Stomach (tissue), 9 donors: ENCODE results near the gene GAR1. TPM values are rescaled to one million over a fixed set of nuclear protein-coding genes. Genes with fewer than 3 reads are reported as not detected.

ENCODE experiments used
- DNase-seq, 2 donors: peaks; one replicate each; pipeline versions ENCODE4 v3.0.0 to v3.0.0-alpha.2; 2013 to 2019
- H3K27ac ChIP-seq, 5 donors: fragments of 200-600 bp in 4 of 5; sonication (generic) in 4 of 5; one replicate each; pipeline ENCODE4 v1.5.1; 2013 to 2019; ENCODE audit warnings: mild to moderate bottlenecking in 1 of 5, moderate library complexity in 1 of 5
- H3K27me3 ChIP-seq, 3 donors: fragments of 200-600 bp; sonication (generic); one replicate each; pipeline ENCODE4 v1.5.1; 2017 to 2019; ENCODE audit warnings: mixed run types in 1 of 3
- H3K36me3 ChIP-seq, 4 donors: fragments of 200-600 bp; sonication (generic); 1 replicate in 3 of 4; 2 replicates in 1 of 4; pipeline ENCODE4 v1.5.1; 2016 to 2019
- H3K4me1 ChIP-seq, 4 donors: fragments of 200-600 bp; sonication (generic); one replicate each; pipeline ENCODE4 v1.5.1; 2016 to 2019
- H3K4me3 ChIP-seq, 4 donors: fragments of 200-600 bp; sonication (generic) in 3 of 4; one replicate each; pipeline ENCODE4 v1.5.1; 2016 to 2019; ENCODE audit warnings: mild to moderate bottlenecking in 1 of 4
- H3K9me3 ChIP-seq, 4 donors: fragments of 200-600 bp; sonication (generic); one replicate each; pipeline ENCODE4 v1.5.1; 2016 to 2019
- EP300 ChIP-seq: sonication (generic); formaldehyde crosslinking; IDR thresholded peaks from one replicate; pipeline ENCODE4 v1.6.1; 2017; ENCODE audit warnings: antibody characterized with exemption
- POLR2A ChIP-seq, 4 donors: fragments of 450-650 bp; IDR thresholded peaks; one replicate each; pipeline ENCODE4 v1.6.1; 2016; ENCODE audit warnings: antibody characterized with exemption in 4 of 4, control low read depth in 2 of 4, mild to moderate bottlenecking in 1 of 4, moderate library complexity in 1 of 4
- POLR2AphosphoS5 ChIP-seq, 3 donors: sonication (generic); formaldehyde crosslinking; IDR thresholded peaks; one replicate each; pipeline ENCODE4 v1.6.1; 2016; ENCODE audit warnings: antibody characterized with exemption in 3 of 3
- WGBS, 5 donors: extraction: QIAGEN DNeasy Blood & Tissue Kit in 3 of 5; methylation state at CpG; one replicate each; pipeline versions ENCODE4 v1.1.5 to v1.1.7; 2013 to 2018; 5-methylcytosine and 5-hydroxymethylcytosine counted together
- intact Hi-C: fragments of 100-400 bp; cut with DNase I; formaldehyde crosslinking; loops from one replicate; pipeline ENCODE4 v1.15.1; 2023; ENCODE audit warnings: low total_unique reads
- polyA plus RNA-seq, 3 donors: library from polyadenylated mRNA; stranded (reverse); fragments of 200-250 nt; gene quantifications; one replicate each; pipeline ENCODE4 v1.2.3, GENCODE V29; 2013
- total RNA-seq, 5 donors: library from RNA; depleted of rRNA; stranded (reverse); fragments of >200 nt; gene quantifications; one replicate each; pipeline versions ENCODE4 v1.1.0 to v1.2.3, GENCODE V29; 2014 to 2016
- TF ChIP-seq, protein P1 (sequence below), 7 experiments: fragments of 450-650 bp in 4 of 7; fragments of 200-600 bp in 3 of 7; sonication (generic) in 3 of 7; IDR thresholded peaks; one replicate each; pipeline ENCODE4 v1.5.1; 2016 to 2019; ENCODE audit warnings: antibody characterized with exemption in 7 of 7, control low read depth in 2 of 7, mild to moderate bottlenecking in 1 of 7
- donor health status: healthy with polysubstance abuse.
- donor health status: Bipolar disorder and iron deficiency.
- donor health status: healthy.

The GAR1 gene
- total and polyA plus RNA-seq, 8 donors, result 2.2 to 19.2 (median 13.2) TPM; not detected in 2

DNA sequence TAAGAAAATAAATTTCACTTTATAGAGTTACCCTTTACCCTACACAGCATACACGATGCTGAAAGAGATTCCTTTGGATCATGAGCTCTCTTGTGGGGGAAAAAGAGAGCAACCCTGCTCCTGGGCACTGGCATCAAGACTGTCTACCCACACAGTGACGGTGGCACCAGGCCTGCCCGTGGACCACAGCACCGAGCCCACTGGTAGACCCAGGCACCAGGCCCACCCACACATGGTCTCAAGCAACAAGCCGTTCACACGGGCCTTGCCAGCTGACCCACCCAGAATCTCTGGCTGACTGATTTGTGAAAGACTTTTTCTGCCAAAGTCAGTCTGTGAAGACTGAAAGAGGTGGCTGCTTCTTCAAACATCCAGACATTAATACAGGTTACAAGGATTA is 20.5 kb upstream of the GAR1 start:
- intact Hi-C loops, result no loop called here
- WGBS, 5 donors, result 83 to 95% (median 91%) methylated on average over 6 of the region's 6 CpGs
- TF ChIP-seq POLR2A (IDR thresholded peaks at IDR 0.05), result no peak
- TF ChIP-seq EP300, result no peak
- no peak for TF ChIP-seq POLR2AphosphoS5 (IDR thresholded peaks at IDR 0.05)
- TF ChIP-seq, protein P1, sequence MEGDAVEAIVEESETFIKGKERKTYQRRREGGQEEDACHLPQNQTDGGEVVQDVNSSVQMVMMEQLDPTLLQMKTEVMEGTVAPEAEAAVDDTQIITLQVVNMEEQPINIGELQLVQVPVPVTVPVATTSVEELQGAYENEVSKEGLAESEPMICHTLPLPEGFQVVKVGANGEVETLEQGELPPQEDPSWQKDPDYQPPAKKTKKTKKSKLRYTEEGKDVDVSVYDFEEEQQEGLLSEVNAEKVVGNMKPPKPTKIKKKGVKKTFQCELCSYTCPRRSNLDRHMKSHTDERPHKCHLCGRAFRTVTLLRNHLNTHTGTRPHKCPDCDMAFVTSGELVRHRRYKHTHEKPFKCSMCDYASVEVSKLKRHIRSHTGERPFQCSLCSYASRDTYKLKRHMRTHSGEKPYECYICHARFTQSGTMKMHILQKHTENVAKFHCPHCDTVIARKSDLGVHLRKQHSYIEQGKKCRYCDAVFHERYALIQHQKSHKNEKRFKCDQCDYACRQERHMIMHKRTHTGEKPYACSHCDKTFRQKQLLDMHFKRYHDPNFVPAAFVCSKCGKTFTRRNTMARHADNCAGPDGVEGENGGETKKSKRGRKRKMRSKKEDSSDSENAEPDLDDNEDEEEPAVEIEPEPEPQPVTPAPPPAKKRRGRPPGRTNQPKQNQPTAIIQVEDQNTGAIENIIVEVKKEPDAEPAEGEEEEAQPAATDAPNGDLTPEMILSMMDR (IDR thresholded peaks at IDR 0.05), result no peak

DNA sequence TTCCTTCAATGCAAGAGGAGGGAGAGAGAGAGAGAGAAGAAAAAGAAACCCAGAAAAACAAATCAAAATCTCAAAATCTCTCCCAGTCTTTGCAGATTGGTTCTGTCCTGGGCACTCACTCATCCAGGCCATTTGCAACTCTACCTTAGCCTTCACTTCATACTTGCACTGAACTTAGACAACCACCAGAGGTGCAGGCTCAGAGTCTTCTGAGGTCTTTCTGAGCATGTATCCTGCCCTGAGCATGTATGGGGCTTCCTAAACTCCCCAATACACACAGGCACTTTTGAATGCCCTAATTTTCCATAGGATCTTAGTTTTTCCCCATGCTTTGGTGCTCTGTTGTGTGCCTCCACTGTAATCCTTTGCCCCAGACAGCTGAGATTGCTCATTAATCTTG is 16.7 kb upstream of the GAR1 start:
- intact Hi-C loops, result no loop called here
- Histone ChIP-seq H3K27ac (no peak overlapping the region), H3K36me3 (no peaks in the 10 kb centered on the region), H3K4me3 (no peak overlapping the region), H3K4me1 (peaks cover 0 to 16% (median 0%) of the 10 kb centered on the region in 4 donors), H3K27me3 (no peaks in the 10 kb centered on the region), H3K9me3 (peaks cover 0 to 26% (median 13%) of the 10 kb centered on the region in 4 donors)
- TF ChIP-seq POLR2AphosphoS5 (IDR thresholded peaks at IDR 0.05), result no peak
- no peak for DNase-seq

More for the DNA sequence above, 20.5 kb upstream of the GAR1 start:
- Histone ChIP-seq H3K4me1 (no peaks in the 10 kb centered on the region), H3K36me3 (no peaks in the 10 kb centered on the region), H3K27ac (no peak overlapping the region), H3K9me3 (peaks cover 0 to 30% (median 13%) of the 10 kb centered on the region in 4 donors), H3K4me3 (no peak overlapping the region), H3K27me3 (no peaks in the 10 kb centered on the region)
- DNase-seq, result no peak

DNA sequence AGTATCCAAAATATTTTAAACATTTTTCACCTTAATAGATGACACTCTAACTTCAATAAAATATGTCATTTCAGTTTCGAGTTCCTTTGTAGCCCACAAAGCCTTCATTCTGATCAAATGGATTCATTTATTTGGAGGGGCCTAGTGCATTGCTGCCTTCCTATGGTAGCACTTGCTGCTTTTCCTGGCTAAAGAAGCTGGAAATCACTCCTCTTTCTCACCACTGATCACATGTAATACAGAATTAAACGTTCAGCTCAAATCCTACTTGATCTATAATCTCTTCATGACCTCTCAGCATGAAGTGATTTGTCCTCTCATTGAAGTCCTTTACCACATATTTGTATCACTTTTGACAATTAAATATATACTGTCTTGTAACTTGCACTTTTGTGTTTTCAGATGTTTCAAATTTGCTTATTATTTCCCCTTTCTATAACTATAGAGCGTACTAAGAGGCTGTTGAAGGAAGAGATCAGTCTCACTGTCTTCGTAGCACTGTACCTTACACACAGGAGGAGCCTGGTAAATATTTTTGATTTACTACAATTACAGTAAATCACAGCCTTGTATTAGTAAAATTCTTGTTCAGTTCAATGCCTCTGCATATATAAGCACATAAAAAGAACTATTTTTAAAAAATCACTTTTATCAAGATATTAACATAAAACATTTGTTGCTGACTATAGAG is 14.3 kb upstream of the GAR1 start:
- peaks cover 0 to 16% (median 0%) of the 10 kb centered on the region in 4 donors for H3K4me1 ChIP-seq
- no peaks in the 10 kb centered on the region for H3K27me3 ChIP-seq
- 57 to 71% (median 64%) methylated on average over 4 of the region's 4 CpGs for WGBS, 5 donors
- no peak overlapping the region for H3K27ac ChIP-seq
- no peak for DNase-seq
- peak overlapping the region in 1 of 4 donors; percentile 12 for H3K4me3 ChIP-seq
- H3K9me3 ChIP-seq, result peaks cover 0 to 9% (median 2%) of the 10 kb centered on the region in 4 donors
- intact Hi-C loops, result no loop called here
- H3K36me3 ChIP-seq, result no peaks in the 10 kb centered on the region
- TF ChIP-seq, protein P1 (IDR thresholded peaks at IDR 0.05), result no peak
- TF ChIP-seq POLR2AphosphoS5 (IDR thresholded peaks at IDR 0.05), result no peak
- no peak for TF ChIP-seq POLR2A (IDR thresholded peaks at IDR 0.05)
- no peak for TF ChIP-seq EP300

DNA sequence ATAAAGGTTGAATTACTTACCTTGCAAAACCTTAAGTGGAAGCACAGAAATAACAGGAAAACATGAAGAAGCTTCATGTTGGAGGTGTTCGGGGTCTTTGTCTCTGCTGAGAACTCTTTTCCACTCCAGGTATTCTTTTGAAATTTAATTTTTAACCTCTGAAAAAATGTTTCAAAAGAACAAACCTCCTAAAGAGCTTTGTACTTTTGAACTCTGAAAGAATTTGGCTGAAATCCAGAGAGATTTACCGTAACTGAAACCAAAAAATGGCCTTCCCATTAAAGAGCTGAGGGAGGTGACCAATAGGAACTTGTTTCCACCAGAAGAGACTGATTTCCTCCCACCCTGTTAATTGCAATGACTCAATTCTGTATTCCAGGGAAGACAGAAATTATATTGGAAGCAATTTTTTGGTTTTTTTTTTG is 13.7 kb upstream of the GAR1 start, which contains the start of gene CFI:
TSS of gene CFI (minus strand) at position 105 of the 425 bp plus-strand sequence. CDS start at position 77, 28 bp downstream.
- intact Hi-C loops, result no loop called here
- WGBS, 5 donors, result 25 to 45% (median 27%) methylated on average over 2 of the region's 2 CpGs
- peaks cover 0 to 3% (median 0%) of the 10 kb centered on the region in 4 donors for H3K9me3 ChIP-seq

More for the DNA sequence above, 13.7 kb upstream of the GAR1 start, which contains the start of gene CFI:
- no peaks in the 10 kb centered on the region for H3K27me3 ChIP-seq
- TF ChIP-seq POLR2A (IDR thresholded peaks at IDR 0.05) (no peak), EP300 (no peak), POLR2AphosphoS5 (IDR thresholded peaks at IDR 0.05) (no peak)
- TF ChIP-seq, protein P1 (IDR thresholded peaks at IDR 0.05), result no peak
- peaks cover 0 to 16% (median 0%) of the 10 kb centered on the region in 4 donors for H3K4me1 ChIP-seq
- peak in 1 of 2 donors; percentile 79 for DNase-seq
- peak within 1 kb of the TSS in 1 of 4 donors; percentile 12 for H3K4me3 ChIP-seq
- no peak within 1 kb of the TSS for H3K27ac ChIP-seq
- no peaks in the 10 kb centered on the region for H3K36me3 ChIP-seq
